SH-SY5Y (cell line): ENCODE measurements around the gene SOX6.

ENCODE experiments used
- GATA2 ChIP-seq: IDR thresholded peaks from 2 replicates; pipeline ENCODE4 v1.6.1; 2011; ENCODE audit warnings: mild to moderate bottlenecking, low read depth, low read length
- GATA3 ChIP-seq: IDR thresholded peaks from 2 replicates; pipeline ENCODE4 v1.6.1; 2011; ENCODE audit warnings: low read depth, mild to moderate bottlenecking, low read length, moderate library complexity

Gene SOX6

DNA sequence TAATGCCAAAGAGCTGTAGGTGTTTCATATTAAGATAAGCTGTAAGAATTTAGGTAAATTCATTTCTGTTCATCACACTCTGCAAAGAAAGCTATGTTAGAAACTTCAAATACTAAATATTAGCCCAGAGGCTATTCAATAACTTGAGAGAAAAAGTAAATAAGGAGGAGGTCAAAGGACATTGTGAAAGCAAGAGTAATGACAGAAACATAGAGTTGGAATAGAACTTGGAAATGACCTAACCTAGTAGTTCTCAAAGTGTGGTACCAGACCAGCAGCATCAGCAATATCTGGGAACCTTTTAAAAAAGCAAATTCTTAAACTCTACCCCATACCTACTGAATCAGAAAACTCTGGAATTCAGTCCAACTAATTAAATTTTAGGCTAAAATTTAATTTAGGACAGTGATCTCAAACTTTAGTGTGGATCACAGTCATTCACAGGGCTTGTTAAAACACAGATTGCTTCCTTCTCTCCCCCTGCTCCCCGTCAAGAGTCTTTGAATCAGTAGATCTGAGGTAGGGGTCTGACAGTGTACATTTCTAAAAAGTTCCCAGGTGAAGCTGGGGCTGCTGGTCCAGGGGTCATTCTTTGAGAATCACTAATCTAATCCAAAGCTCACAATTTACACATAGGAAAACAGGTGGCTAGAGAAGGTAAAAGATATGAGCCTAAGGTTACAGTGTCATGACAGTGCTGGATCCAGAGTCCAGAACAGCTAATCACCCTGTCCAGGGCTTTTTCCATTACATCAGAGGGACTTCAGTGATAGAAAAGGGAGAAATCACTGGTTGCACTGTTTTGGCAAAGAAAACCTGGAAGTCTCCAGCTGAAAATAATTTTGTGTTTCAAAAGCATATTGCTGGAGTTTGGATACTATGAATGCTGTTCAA lies 241.1 kb downstream of the SOX6 start:
- TF ChIP-seq GATA2 (no peak), GATA3 (no peak)

DNA sequence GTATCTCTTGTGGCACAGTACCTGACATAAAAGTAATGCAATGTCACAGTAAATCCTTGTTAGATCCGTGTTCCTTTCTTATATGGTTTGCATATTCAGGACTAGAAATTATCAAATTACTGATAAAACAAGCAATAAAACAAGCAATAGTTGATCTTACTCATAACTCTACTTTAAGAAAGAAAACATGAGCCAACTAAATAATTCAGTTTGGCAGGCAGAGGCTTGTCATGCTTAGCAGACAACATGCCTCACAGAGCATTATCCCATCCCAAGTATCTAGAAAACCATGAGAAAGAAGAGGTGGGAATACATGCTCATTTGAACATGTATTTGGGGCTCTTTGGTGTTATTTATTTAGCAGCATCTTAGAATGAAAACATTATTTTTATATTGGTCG lies 241.9 kb downstream of the SOX6 start:
- TF ChIP-seq GATA2 (no peak), GATA3 (no peak)

DNA sequence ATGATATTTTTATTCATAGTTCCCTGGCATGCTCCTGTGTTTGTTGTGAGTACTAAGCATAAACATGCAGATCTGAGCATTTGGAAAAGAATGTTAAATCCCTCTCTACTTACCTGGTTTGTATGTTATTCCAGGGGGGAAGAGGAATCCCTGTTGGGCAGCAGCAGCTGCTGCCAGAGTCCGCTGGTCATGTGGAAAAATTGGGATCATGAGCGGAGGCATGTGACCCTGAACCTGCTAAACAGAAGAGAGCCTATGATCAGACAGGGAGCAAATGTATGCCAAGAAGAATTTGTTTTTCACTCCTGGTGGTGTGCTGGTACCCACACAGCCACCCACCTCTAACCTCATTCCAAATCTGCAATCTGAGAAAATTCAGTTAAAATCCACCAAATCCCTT lies 244.7 kb downstream of the SOX6 start:
- TF ChIP-seq GATA2 = no peak
- no peak for TF ChIP-seq GATA3

DNA sequence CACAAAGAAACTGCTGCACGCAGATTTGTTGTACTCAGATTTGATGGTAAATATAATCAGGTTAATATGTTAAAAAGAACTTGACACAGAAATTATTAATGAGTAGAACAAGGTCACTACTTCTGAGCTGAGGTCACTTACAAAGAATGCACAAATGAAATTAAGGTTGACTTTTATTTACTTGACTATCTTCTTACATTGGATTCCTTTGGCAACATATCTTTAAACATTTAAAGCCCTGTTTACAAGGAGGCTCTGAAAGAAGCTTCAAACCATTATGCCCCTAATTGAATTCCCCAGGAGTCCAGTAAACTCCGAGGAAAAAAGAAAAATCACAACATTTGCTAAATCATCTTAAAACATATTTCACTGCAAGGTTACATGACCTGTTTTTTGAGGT lies 245.5 kb downstream of the SOX6 start:
- TF ChIP-seq GATA3 (no peak), GATA2 (no peak)

DNA sequence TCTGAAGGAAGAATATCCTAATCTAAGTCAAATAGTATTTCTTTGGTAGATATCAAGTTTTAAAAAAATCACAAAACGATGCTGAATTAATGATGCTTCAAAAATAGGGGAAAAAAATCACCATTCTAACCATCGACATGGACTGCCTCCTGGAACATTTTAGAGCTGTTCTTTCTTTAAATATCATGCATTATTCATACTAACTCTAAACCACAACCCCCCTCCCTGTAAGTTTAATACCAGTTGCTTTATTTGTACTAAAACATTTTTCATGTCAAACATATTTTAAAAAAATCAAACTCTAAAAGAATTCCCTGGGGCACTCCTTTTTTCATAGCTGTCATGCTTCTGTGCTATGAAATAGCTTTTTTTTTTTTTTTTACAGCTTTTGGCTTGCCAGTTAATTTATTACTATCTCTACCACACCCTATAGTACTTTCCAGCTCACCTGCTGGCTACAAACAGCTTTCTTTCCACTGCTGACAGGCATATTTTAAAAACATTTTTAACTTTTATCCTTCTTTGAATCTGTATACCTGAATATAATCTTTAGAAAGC lies 256.9 kb downstream of the SOX6 start:
- TF ChIP-seq GATA2 (no peak), GATA3 (no peak)

DNA sequence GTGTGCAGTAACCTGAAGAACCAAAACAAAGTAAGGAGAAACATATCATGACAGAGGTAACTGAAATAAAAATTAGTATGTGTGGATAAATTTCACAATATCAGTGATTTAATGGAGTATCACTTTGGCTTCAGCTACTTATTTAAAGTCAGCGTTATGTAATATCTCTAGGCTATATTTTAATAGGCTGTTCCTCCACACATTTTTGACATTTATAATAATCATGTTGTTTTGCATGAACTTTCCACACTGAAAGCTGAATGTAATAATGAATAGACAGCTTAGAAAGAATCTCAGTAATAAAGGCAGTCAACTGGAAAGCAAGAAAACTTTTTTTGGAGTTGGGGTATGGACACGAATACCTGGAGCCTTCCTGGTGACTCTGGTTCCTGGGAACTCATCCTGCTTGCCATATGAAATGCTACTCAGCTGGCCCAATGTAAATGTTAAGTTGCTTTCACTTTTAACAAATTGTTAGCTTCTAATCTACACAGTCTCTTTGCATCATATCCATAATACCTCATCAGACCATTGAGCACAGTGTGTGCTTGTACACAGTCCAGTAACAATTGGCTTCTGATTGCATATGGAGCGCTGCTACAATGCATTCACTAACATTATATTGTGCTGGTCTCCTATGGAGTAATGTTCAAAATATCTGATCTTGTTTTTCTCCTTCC lies 257.7 kb downstream of the SOX6 start:
- no peak for TF ChIP-seq GATA2
- TF ChIP-seq GATA3 = no peak

DNA sequence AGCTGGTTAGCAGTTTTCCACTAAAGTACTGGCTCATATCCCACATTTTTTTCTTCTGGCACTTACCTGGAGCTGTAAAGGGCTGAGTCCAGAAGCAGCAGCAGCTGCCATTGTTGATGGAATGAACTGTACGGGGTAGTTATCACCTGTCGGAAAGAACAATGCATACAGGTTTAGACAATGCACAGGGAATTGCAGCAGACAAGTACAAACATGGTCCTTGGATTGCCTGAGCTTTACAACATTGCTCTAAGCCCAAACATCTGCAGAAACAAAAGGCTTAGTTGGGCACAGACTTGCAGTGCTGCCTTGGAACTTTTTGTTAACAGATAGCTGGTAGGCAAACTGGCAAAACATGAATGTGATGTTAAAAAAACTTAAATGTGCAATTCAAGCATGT lies 258.8 kb downstream of the SOX6 start:
- no peak for TF ChIP-seq GATA3
- no peak for TF ChIP-seq GATA2

DNA sequence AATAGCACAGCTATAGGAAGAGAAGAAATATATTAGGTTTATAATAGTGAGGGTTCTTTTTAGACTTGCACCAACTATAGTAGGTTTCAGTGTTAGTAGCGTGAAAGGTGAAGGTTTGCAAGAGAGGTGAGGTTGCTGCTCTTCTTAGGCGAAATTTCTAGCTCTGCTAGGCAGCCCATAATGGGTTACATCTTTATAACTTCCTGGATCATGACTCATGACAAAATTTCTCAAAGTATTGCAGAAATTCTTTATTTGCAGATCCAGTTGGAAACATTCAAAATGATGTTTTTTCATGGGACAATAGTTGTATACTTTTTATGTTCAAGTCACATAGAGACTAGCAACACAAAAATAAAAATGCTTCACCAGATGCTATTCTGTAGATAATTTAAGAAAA lies 260.0 kb downstream of the SOX6 start:
- TF ChIP-seq GATA3 = no peak
- TF ChIP-seq GATA2 = no peak

DNA sequence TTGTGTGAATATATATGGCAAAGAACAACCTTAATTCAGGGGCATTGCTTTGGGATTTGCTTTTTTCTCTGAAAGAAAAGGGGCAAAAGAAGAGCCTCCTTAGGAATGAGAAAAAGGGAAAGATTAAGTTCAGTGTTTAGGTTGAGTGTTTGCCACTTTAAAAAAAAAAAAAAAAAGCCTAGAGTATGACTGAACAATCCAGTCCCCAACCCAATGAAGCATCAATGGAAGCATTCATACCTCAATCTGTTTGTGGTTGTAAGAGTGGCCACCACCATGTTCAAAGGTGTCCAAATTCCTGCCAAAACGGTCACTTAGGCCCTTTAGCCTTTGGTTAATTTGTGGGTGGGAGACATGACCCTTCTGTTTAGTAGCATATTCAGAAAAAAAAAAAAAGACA lies 260.6 kb downstream of the SOX6 start:
- TF ChIP-seq GATA2 (no peak), GATA3 (no peak)

DNA sequence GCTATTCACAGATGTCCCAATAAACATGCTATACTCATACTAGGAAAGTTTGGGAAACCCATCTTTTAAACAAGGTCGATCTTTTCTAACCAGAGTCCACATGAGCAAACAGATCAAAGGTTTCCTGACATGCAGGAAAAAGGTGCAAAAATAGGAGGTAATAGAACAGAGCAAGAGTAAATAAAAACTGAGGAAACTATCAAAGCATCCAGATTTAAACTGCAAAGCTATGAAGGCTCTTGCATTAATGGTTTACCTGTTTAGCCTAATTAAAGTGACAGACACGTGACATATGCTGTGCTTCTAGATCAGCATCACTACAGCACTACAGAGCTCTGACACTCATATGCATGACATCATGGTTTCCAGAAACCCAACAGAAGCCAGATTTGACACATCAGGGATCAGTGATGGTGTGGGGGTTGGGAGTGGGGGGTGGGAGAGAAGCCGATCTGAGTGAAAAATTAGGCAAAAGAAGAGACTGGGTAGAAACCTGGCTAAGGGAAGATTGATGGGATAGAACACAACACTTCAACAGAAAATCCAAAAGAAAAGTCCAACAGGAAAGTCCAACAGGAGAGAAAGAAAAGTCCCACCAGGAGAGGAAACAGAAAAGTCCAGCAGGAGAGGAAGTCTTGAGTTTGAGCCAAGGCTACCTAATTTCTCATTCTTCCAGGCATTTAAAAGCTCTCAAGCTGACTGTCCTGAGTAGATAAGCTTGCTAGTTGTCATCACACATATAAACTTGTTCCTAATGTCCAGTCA lies 262.3 kb downstream of the SOX6 start:
- TF ChIP-seq GATA2 (no peak), GATA3 (no peak)

DNA sequence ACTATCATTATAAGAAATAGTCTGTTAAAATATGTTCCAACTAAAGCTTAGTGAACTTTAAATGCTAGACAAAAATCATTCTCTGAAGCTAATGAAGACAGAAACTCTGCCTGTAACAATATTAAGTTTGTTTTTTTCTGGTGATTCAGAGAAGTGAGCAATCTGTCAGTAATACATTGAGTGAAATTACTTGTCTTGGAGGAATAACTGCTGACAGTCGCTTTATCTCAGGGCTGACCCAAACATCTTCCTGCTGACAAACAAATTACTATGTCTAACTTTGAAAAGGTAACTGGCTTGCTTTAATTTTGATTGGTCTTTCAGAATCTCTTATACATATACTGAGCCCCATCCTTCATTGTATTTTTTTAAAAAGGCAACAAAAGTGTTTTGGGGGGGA lies 264.5 kb downstream of the SOX6 start:
- TF ChIP-seq GATA2 (no peak), GATA3 (no peak)

DNA sequence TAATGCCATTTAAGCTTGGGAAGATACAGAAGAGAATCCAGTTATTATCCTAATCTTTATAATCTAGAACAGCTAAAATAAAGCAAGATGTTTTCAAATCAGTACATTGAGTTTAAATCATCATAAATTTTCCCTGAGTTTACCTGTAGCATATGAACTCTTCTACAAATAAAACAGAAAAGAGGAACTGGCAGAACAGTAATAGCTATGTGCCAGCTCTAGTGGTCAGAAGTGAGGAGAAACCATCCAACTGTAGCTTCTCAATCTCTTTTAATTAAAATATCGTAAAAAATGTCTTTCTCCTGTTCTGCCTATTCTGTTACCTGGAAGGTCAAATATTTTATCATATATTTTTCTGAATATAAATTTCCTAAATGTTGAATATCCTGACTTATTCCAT lies 266.9 kb downstream of the SOX6 start:
- TF ChIP-seq GATA3 = no peak
- no peak for TF ChIP-seq GATA2

DNA sequence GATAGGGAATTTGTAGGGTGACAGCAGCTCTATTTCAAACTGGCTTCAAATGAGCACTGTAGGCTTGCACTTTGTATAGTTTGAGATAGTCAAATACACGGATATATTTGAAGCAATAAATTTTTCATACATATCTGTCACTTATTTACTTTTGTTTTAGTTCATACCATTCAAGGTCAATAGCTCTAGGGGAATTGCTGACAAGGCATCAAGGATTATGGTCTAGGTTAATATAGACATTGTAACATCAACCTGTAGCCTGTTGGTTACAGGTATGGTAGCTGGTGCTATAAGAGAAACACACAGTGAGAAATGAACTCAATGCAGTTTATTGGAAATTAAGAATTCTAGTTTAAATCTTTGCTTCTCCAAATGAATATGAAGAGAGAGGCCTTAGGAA lies 267.6 kb downstream of the SOX6 start:
- no peak for TF ChIP-seq GATA2
- TF ChIP-seq GATA3 = no peak

DNA sequence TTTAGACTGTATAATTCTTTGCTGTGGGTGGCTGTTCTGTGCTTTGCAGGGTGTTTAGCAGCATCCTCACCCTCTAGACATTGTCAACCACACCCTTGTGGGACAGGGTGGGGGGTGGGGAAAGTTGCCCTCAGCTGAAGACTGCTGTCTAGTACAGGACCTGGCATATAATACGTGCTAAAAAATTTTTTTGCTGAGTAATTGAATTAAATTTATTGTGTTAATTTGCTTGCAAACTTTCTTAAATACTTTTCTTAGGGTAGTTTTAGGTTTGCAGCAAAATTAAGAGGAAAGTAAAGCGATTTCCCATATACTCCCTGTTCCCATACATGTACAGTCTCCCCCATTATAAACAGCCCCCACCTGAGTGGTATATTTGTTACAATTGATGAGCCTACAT lies 268.5 kb downstream of the SOX6 start:
- no peak for TF ChIP-seq GATA3
- TF ChIP-seq GATA2 = no peak
